Measurements from ENCODE around the gene SUCNR1.
"Not testable (repeated sequence)": the region's sequence is repeated elsewhere in the genome, so short reads cannot be mapped to it uniquely, and the experiment has no call there.

DNA sequence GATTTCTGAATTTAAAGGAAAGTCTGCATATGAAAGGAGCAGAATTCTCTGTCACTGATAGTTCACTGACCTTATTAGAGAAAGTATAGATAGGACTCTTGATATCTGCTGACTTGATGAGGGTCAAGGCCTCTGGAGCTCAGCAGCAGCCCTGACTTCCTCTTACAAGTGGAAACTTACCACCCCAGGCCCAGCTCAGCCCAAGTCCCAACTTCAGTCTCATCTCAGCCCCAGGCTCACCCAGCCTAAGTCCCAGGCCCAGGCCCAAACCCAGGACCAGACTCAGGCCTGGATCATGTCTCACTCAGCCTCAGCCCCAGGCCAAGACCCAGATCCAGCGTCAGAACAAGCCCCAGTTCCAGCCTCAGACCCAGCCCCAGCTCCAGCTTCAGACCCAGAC, 24.7 kb downstream of the SUCNR1 start:
- TF ChIP-seq, protein P1, sequence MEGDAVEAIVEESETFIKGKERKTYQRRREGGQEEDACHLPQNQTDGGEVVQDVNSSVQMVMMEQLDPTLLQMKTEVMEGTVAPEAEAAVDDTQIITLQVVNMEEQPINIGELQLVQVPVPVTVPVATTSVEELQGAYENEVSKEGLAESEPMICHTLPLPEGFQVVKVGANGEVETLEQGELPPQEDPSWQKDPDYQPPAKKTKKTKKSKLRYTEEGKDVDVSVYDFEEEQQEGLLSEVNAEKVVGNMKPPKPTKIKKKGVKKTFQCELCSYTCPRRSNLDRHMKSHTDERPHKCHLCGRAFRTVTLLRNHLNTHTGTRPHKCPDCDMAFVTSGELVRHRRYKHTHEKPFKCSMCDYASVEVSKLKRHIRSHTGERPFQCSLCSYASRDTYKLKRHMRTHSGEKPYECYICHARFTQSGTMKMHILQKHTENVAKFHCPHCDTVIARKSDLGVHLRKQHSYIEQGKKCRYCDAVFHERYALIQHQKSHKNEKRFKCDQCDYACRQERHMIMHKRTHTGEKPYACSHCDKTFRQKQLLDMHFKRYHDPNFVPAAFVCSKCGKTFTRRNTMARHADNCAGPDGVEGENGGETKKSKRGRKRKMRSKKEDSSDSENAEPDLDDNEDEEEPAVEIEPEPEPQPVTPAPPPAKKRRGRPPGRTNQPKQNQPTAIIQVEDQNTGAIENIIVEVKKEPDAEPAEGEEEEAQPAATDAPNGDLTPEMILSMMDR (IDR thresholded peaks at IDR 0.05) = not testable (repeated sequence)
- not testable (repeated sequence) for TF ChIP-seq POLR2A, EP300 (IDR thresholded peaks at IDR 0.05)
